HG03196 (cell line): ENCODE data around the gene SERPINA4.
"Not testable (repeated sequence)": the region's sequence is repeated elsewhere in the genome, so short reads cannot be mapped to it uniquely, and the experiment has no call there.

Experiments
- ATAC-seq: cut with Tn5 transposase; IDR thresholded peaks from one replicate; pipeline ENCODE4 v1.9.1; 2021; ENCODE audit not compliant: unreplicated experiment

The SERPINA4 gene

DNA sequence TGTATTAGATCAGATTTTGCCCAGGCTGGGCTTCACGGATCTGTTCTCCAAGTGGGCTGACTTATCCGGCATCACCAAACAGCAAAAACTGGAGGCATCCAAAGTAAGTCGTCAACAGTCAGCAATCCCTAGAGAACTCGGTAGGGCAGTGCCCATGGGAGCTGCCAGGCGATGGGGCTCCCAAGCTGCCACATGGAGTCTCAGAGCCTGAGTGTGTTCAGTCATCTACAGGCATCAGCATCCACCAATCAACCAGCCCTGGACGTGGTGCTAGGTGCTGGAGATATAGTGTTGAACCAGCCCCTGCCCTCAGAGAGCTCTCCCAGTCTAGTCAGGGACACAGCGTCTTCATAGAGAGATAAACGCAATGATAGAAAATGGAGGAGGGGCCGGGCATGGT lies 6.9 kb downstream of the SERPINA4 start:
- no peak for ATAC-seq

DNA sequence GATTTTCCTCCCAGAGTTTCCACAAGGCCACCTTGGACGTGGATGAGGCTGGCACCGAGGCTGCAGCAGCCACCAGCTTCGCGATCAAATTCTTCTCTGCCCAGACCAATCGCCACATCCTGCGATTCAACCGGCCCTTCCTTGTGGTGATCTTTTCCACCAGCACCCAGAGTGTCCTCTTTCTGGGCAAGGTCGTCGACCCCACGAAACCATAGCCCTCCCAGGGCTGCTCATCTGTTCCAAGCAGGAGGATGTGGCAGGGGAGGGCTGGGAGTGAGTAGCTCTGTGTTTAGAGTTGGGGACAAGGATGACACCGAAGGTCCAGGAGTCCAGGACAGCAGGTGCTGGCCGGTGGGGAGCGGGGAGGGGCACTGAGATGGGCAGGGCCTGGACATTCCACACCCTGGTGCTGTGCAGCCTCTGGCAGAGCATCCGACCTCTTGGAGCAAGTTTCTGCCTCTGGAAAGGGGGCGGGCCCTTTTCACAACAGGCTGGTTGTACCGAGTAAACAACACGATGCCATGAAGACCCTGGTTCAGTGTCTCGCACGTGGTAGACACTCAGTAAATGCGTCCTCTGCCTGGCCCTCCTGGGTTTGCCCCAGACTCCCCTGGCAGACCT lies 8.2 kb downstream of the SERPINA4 start:
- no peak for ATAC-seq

DNA sequence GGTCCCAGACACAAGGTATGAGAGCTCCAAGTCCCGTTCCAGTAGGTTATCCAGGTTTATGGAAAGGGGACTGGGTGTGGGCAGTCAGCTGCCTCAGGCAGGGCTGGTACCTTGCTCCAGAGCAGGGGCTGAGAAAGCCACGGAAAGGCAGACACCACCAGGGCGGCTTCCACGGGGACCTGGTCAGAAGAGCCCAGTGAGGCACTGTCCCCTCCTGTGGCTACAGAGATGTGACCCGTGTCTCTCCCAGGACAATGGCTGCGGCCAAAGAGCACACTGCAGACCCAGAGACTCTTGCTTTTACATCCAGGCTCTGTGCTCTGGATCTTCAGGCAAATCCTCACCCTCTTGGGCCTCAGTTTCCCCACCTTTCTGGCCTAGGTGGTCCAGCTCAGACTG lies 8.8 kb downstream of the SERPINA4 start:
- ATAC-seq = no peak

DNA sequence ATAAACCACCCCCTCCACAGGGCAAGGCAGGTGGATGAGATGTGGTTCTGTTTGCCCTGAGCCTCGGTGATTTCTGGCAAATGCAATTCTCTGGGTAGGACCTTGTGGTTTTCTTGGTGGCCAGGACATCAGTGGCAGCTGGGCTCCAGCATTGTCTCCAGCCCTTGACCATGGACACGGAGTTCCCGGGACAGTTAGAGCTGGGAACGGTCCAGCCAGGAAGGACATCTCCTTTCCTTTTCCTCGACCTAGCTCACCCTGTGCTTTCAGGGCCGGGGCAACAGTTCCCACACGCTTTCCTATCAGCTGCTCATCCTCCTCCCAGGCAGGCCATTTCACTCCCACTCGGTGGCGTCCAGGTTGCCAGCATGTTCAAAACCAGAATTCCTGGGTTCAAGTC lies 9.2 kb downstream of the SERPINA4 start:
- no peak for ATAC-seq

DNA sequence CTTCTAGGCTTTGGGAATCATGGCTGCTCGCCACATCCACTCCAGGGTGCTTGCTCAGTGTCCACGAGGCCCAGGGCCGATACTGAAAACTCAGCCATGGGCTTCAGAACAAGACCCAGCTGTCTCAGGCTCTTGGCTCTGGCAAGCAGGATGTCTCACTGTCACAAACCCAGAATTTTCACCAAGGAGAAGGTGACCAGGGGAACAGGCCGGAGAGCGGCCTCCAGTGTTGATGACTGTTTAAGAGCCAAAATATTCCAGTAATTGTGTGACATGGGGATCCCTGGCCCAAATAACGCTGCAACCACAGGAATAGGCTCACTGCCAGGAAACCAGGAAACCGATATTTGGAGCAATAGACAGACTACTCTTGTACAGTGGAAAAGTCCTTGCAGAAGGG lies 10.2 kb downstream of the SERPINA4 start:
- ATAC-seq = no peak

DNA sequence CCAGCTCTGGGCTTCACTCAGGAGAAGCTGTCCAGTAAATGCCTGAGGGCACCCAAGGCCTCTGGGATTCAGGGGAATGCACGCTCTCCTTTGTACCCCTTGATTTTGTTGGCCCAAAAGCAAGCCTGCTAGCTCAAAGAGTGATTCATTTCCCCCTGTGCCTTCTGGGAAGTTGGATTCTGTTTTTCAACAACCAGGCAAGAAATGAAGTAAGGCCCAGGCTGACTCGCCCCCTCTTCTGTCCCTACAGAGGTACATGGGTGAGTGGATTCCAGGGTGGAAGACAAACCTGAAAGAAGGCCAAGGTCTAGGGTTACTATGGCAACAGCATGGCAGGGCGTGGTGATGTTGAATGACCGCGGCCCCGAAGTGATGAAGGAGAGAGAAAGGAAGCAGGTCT lies 10.7 kb downstream of the SERPINA4 start:
- ATAC-seq = no peak

DNA sequence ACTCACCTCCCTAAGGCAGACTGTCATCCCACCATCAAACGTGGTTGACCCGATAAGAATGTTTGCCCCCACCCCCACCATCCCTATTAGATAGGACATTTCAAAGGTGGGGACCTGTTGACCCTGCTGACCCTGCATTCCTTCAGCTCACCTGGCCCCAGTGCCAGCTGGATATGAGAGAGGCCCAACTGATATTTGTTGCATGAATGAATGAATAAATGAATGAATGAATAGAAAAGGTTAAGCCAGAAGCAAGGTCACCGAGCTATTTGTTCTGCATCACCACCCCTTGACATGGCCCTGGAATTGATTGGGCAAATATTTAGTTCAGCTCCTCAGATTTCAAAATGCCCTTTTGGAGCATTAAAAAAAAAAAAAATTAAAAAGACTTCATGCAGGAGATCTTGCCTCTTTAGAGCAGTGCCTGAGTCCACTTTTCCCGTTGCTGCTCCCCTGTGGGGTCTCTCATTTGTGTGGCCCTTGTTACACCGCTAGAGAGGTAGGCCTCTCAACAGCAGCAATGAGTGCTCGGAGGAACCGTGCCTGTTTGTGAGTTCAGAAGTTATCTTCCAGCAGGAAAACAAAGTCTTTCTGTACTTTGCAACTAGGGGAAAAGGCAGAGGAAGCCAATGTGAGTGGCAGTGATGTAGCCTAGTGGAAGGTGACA lies 11.5 kb downstream of the SERPINA4 start:
- ATAC-seq = no peak

DNA sequence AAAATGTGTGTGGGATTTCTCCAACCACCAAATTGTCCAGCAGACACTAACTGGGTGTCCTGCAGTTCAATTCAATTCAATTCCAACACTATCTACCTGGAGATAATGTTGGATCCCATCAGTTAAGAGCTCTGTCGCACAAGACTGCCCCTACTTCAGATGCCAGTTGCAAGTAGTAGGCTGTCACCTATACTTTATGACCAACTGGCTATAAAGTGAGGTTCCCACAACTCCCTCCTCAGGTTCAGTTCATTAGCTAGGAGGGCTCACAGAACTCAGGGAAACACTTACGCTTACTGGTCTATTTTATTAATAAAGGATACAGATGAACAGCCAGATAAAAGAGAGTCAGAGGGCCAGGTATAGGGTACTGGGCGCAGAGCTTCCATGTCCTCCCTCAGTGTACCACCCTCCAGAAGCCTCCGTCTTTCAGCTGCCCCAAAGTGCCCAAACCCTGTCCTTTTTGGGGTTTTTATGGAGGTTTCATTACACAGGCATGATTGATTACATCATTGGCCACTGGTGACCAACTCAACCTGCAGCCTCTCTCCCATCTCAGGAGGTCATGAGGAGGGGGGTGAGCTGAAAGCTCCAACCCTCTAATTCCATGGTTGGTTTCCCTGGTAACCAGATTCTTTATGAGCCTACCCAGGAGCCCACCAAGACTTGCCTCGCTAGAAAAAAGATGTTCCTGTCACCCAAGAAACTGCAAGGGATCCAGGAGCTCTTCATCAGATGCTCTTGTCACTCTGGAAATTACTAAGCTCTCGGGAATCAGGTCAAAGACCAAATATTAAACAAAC lies 12.4 kb downstream of the SERPINA4 start:
- no peak for ATAC-seq

DNA sequence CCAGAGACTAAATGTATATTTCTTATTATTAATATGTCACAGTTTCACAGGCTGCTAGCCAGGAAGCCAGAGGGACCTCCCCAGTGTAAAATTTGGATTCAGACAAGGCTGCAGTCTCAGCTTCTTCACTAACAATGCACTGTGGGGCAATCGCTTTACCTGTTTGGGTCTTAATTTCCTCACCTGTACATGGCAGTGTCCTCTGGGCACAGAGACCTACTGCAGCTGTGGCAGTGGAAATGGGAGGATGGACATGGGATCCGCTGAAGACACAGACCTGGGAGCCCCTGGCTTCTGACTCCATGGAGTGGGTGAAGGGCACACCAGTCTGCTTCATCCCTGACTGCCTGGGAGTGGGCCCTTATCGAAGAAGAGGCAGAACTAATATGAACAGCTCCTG lies 13.1 kb downstream of the SERPINA4 start:
- no peak for ATAC-seq

DNA sequence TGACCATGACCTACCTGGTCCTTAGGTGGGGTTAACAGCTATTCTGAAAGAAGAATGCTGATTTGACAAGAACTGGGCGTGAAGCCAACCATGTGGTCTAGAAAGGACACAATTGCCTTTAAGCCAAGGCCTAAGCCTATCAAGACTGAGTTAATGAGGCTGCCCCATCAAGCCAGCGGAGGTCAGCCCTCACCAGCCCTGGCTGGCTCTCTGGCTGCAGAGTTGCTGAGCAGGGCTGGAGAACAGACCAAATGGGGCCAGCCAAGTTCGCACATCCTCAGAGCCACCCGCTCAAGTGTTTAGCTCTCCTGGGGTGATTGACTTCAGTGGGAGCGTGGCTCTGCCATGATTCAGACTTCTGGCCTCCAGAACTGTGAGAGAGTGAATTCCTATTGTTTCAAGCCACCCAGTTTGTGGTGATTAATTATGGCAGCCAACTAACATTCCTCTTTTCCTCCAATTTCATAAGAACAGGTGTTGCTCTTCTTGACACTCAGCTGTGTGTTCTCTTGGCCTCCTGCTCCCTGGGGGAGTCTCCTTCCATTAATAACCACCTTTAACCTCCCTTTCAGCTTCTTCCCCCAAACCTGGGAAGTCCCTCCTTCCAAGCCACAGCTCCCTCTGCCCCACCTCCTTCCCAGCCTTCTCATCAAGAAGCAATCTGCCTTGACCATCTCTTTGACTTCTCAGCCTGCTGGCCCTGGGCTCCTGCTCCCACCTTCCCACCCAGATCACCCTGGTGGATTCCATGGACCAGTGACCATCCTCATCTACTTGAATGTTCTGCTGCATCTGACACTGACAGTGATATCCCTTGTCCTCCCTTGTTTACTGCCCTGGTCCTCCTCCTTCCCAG lies 14.7 kb downstream of the SERPINA4 start:
- ATAC-seq = no peak

DNA sequence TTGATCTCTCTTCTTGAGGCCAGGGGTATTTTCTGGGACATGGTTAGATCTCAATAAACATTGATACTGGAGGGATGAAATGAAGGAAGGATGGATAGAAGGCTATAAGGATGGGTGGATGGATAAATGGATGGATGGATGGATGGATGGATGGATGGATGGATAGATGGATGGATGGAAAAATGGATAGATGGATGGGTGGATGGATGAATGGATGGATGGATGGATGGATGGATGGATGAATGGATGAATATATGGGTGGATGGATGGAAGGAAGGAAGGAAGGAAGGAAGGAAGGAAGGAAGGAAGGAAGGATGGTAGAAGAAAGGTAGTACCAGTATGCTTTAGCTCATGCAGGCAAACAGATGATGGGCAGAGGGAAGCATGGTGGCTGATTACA lies 16.2 kb downstream of the SERPINA4 start:
- not testable (repeated sequence) for ATAC-seq

DNA sequence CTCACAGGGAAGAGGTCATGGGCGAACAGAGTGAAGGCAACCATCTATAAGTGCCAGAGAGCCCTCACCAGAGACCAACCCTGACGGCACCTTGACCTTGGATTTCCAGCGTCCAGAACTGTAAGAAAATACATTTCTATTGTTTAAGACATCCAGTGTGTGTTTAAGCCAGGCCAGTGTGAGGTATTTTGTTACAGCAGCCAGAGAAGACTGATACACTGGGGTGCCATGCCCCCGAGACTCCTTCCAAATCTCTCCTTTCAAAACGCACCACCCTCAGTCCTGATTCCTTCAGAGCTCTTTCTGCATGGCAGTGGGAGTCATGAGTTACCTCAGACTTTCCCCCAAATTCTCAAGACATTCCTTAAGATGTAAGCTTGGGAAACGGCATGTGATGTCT lies 17.5 kb downstream of the SERPINA4 start:
- no peak for ATAC-seq

DNA sequence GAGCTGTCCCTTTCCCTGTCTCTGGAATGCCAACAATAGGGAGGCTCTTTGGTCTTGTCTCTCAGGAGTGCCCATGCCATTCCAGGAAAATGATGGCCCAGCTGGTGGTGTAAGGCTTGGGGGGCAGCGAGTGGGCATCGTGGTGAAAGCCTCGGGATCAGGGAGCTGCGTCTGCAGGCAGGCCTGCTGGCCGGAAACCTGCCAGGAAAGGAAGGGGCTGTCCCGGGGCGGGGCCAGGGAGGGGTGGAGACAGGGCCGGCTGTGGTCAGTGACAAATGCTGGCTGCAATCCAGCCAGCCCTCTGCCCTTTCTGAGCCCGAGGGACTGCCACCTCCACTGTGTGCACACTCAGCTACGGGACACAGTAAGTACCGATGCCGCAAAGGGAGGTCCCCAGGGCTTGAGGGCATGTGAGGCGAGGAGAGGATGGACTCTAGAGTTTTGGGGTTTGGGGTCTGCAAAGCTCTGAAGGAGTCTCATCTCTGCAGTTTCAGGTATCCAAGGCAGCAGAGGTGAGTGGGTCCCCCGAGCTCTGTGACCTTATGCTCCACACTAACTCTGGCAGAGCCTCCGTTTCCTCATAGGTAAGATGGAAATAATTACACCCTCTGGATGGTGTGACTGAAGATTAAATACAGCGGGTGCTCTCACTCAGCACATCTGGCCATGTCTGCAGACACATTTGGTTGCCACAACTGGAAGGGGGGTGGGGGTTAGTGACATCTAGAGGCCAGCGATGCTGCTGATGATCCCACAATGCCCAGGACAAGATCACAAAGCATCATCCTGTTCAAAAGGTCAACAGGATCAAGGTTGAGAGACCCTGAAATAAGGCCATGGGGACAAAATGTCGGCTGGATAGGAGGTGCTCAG lies 20.1 kb downstream of the SERPINA4 start, which contains the start of gene SERPINA5:
Gene SERPINA5, plus strand, starts transcription at position 300 of the 873 bp plus-strand sequence. CDS start 5,937 bp downstream, outside the sequence.
- ATAC-seq = no peak

DNA sequence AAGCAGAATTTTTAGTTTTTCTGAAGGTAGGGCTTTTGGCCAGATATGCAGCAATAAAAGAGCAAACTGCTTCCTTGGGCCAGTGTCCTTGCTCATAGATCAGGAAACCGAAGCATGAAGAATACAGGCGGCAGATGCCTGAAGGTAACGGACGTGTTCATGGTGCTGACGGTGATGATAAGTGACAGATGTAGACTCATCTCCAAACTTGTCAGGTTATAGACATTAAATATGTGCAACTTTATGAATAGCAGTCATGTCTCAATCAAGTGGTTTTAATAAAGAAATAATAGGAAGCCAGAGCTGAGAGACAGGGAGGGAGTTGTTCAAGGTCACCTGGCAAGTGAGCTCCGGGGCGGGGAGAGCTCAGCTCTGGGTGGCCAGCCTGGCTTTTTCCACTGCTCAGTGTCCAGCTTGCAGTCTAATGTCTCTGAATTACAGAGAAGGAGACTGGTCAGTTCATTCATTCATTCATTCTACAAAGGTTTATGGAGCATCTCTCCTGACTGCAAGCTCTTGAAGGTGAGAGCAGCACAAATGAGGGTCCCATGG lies 21.0 kb downstream of the SERPINA4 start:
- ATAC-seq = no peak

DNA sequence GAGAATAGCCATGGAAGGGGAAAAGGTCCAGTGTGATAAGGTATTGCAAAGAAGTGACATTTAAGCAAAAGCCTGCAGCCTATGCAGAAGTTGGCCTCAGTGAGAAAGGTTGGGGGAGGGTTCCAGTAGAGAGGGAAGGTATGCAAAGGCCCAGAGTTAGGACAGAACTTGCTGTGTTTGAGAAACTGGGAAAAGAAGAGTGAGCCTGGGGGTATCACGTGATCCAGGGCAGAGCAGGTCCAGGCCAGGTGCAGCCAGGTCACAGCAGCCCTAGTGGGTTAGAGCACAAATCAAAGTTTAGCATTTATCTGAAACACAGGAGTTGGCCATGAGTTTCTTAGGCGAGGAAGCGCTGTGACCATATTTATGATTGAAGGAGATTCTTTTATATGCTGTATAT lies 21.6 kb downstream of the SERPINA4 start:
- ATAC-seq = no peak

DNA sequence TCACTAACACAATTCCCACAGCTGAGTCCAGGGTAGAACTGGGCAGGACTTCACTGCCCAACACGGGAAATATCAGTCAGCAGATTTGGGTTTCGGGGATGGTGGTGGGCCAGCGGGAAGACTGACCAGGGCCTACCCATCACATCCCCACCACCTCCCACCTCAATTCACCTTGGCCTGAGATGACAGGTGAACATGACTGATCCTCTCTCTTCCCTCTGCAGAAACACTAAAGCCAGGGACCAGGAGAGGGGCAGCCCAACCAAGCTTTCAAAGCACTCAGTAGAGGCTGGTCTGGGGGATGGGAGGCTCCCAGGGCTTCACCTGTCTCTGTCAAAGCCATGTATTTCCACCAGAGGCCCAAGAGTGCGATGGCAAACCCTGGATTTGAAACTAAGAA lies 22.3 kb downstream of the SERPINA4 start:
- no peak for ATAC-seq

DNA sequence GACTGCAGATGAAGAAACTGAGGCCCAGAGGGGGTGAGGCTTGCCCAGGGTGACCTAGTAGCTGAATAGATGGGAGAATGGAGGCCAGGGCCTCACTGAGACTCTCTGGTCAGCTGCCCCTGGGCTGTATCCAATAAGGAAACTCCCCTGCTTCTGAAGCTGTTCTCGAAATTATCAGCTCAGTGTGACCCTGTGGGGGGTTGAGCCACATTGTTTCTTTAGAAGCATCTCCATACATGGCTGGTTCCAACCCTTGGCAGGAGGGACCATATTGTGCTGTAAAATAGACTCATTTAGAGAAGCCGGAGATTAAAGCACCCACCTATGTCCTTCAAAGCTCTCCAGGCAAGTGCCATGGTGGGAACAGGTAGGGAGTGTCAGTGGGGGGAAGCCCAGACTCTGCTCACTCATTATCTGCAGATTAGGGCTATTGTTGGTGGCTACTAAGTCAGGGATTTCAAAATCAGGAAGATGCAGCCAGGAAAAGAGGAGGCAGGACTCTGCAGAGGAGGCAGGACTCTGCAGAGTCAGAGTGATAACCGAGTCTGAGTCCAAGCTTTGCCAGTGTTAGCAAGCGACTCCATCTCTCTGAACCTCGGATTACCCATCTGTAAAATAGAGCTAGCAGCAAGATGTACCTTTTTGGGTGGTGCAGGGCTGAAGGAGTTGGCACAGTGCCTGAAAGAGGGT lies 23.5 kb downstream of the SERPINA4 start:
- no peak for ATAC-seq

DNA sequence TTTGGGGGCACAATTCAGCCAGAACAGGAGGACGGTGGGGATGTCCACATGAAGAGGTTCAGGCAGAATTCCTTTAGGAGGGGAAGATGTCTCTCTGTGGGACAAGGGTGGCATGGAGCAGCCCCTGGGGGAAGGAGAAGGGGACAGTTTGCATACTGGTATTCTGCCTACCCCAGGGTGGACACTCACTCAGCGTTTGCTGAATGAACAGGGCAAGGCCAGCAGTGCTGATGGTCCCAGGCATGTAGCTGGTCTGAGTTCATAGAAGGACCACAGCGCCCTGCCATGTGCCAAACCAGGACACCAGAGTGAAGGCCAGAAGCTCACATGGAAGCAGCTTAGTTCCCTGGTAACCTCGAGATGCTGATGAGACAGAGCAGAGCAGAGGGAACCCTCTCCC lies 25.4 kb downstream of the SERPINA4 start:
- no peak for ATAC-seq

DNA sequence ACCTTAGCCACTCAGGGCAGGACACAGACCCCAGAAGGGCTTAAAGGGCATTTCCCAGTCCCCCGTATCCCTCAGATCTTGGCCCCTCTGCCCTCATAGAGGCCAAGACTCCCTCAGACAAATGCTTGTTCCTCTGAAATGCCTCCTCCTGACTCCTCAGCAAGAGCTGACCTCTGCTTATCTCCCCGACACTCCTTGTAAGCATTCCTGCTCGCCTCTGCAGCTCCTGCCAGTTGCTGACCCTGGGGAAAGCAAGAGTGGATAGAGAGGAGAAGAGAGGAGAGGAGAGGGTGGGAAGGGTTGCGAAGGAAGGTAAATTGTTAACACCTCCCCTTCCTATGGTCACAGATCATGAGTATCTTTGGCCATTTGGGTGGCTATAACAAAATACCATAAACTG lies 27.1 kb downstream of the SERPINA4 start:
- no peak for ATAC-seq
